Left lung (tissue), 10 donors: ENCODE results near the gene NR2F1-AS1. TPM values are rescaled to one million over a fixed set of nuclear protein-coding genes. Genes with fewer than 3 reads are reported as not detected.

Experiments
- ATAC-seq: fragments of 200-7000 bp; cut with Tn5 transposase; one replicate; pipeline ENCODE4 v1.9.1; 2020; ENCODE audit warnings: moderate library complexity
- DNase-seq, 4 donors: peaks; one replicate each; pipeline ENCODE4 v3.0.0-alpha.2; 2013 to 2020
- H3K27ac ChIP-seq, 2 donors: fragments of 200-600 bp; sonication (generic) in 1 of 2; one replicate each; pipeline versions ENCODE4 v1.5.0 to v1.8.0; 2020 to 2021
- H3K27me3 ChIP-seq, 2 donors: fragments of 200-600 bp; sonication (generic) in 1 of 2; one replicate each; pipeline versions ENCODE4 v1.5.0 to v1.8.0; 2020 to 2021
- H3K36me3 ChIP-seq, 2 donors: fragments of 200-600 bp; sonication (generic) in 1 of 2; one replicate each; pipeline versions ENCODE4 v1.5.0 to v1.8.0; 2020 to 2021
- H3K4me1 ChIP-seq, 2 donors: fragments of 200-600 bp; one replicate each; pipeline ENCODE4 v1.8.0; 2021
- H3K4me3 ChIP-seq, 2 donors: fragments of 200-600 bp; sonication (generic) in 1 of 2; one replicate each; pipeline versions ENCODE4 v1.5.0 to v1.8.0; 2020 to 2021; ENCODE audit warnings: mild to moderate bottlenecking in 1 of 2
- H3K9me3 ChIP-seq, 2 donors: fragments of 200-600 bp; sonication (generic) in 1 of 2; one replicate each; pipeline versions ENCODE4 v1.5.0 to v1.8.0; 2020 to 2021
- CTCF ChIP-seq, 2 donors: fragments of 200-600 bp; sonication (generic) in 1 of 2; IDR thresholded peaks; one replicate each; pipeline versions ENCODE4 v1.5.0 to v1.8.0; 2021; ENCODE audit warnings: antibody characterized with exemption in 2 of 2
- intact Hi-C, 2 donors: fragments of 100-400 bp; cut with DNase I; formaldehyde crosslinking; loops; one replicate each; pipeline versions ENCODE4 v1.11.2 to v1.14.2; 2022
- polyA plus RNA-seq, 6 donors: library from polyadenylated mRNA; unstranded; fragments of 120-200 nt; gene quantifications; one replicate each; pipeline ENCODE4 v1.2.1, GENCODE V29; 2013; ENCODE audit not compliant: insufficient read length in 6 of 6
- total RNA-seq, 2 donors: library from RNA; stranded (reverse); fragmentation: NEBNext Ultra II Directional; extraction: Animal tissue kit (Norgen Biotek cat#: 25700); gene quantifications; one replicate each; pipeline ENCODE4 v1.2.1, GENCODE V29; 2021
- donor health status: DM: no; HTN: yes; CAD: no.
- donor health status: DM: no; HTN: no; CAD: no.

NR2F1-AS1 gene
- total and polyA plus RNA-seq, 8 donors, result 10.5 to 66.3 (median 48.3) TPM

- no peaks in the 10 kb centered on the region for H3K36me3 ChIP-seq
- no peak overlapping the region for H3K4me3 ChIP-seq
- peaks cover 0 to 12% of the 10 kb centered on the region in 2 donors for H3K4me1 ChIP-seq
- ATAC-seq, result no peak
- H3K27me3 ChIP-seq, result peaks cover 91 to 100% of the 10 kb centered on the region in 2 donors
- DNase-seq, result peak in 1 of 4 donors; percentile 57
- intact Hi-C loops, result no loop called here
- peak overlapping the region in 1 of 2 donors; percentile 69 for H3K27ac ChIP-seq
- TF ChIP-seq CTCF (IDR thresholded peaks at IDR 0.05), result no peak
- no peaks in the 10 kb centered on the region for H3K9me3 ChIP-seq
Observed at GRCh38 chr5:93598091-93599000, 17.3 kb upstream of the NR2F1-AS1 start.

- intact Hi-C loops, result no loop called here
- Histone ChIP-seq H3K9me3 (no peaks in the 10 kb centered on the region), H3K4me3 (no peak overlapping the region), H3K36me3 (no peaks in the 10 kb centered on the region), H3K27me3 (peaks cover 78 to 100% of the 10 kb centered on the region in 2 donors), H3K27ac (no peak overlapping the region), H3K4me1 (peaks cover 0 to 12% of the 10 kb centered on the region in 2 donors)
- DNase-seq, result peak in 2 of 4 donors; percentile 72 to 85
- ATAC-seq, result peak; percentile 92
- TF ChIP-seq CTCF (IDR thresholded peaks at IDR 0.05), result no peak
Observed at GRCh38 chr5:93596676-93597490, 15.9 kb upstream of the NR2F1-AS1 start.

- no peak for ATAC-seq
- intact Hi-C loops, result no loop called here
- Histone ChIP-seq H3K9me3 (no peaks in the 10 kb centered on the region), H3K4me1 (peaks cover 0 to 12% of the 10 kb centered on the region in 2 donors), H3K36me3 (no peaks in the 10 kb centered on the region), H3K4me3 (no peak overlapping the region), H3K27ac (no peak overlapping the region), H3K27me3 (peaks cover 73 to 100% of the 10 kb centered on the region in 2 donors)
- no peak for DNase-seq
- no peak for TF ChIP-seq CTCF (IDR thresholded peaks at IDR 0.05)
Observed at GRCh38 chr5:93596310-93596675, 15.3 kb upstream of the NR2F1-AS1 start.

GRCh38 chr5:93595420-93596147 lies 14.6 kb upstream of the NR2F1-AS1 start:
- H3K4me3 ChIP-seq, result no peak overlapping the region
- intact Hi-C loops, result no loop called here
- H3K27me3 ChIP-seq, result peaks cover 66 to 100% of the 10 kb centered on the region in 2 donors
- DNase-seq (no peak), ATAC-seq (no peak)
- no peak for TF ChIP-seq CTCF (IDR thresholded peaks at IDR 0.05)
- H3K36me3 ChIP-seq, result no peaks in the 10 kb centered on the region
- H3K4me1 ChIP-seq, result peaks cover 0 to 12% of the 10 kb centered on the region in 2 donors
- H3K27ac ChIP-seq, result peak overlapping the region in 1 of 2 donors; percentile 59
- no peaks in the 10 kb centered on the region for H3K9me3 ChIP-seq
